Mucosa of descending colon (tissue), 3 donors: Measurements from ENCODE around the gene SNX5. TPM values are rescaled to one million over a fixed set of nuclear protein-coding genes. Genes with fewer than 3 reads are reported as not detected.

Source experiments
- ATAC-seq: fragments of 200-7000 bp; cut with Tn5 transposase; one replicate; pipeline ENCODE4 v1.9.1; 2020; ENCODE audit warnings: mild to moderate bottlenecking, moderate library complexity
- DNase-seq, 3 donors: peaks; one replicate each; pipeline ENCODE4 v3.0.0-alpha.2; 2020
- H3K36me3 ChIP-seq: fragments of 200-600 bp; one replicate; pipeline ENCODE4 v1.8.0; 2021; ENCODE audit warnings: low read depth, mild to moderate bottlenecking
- H3K4me1 ChIP-seq: fragments of 200-600 bp; one replicate; pipeline ENCODE4 v1.8.0; 2021; ENCODE audit warnings: low read depth, mild to moderate bottlenecking
- H3K4me3 ChIP-seq: fragments of 200-600 bp; one replicate; pipeline ENCODE4 v1.8.0; 2021; ENCODE audit warnings: mild to moderate bottlenecking
- H3K9me3 ChIP-seq: fragments of 200-600 bp; one replicate; pipeline ENCODE4 v1.8.0; 2021; ENCODE audit warnings: mild to moderate bottlenecking
- intact Hi-C, 2 donors: fragments of 100-400 bp; cut with DNase I in 1 of 2; cut with micrococcal nuclease in 1 of 2; formaldehyde crosslinking; loops; one replicate each; pipeline versions ENCODE4 v1.11.0 to v1.11.1; 2022; cut with DNase I, micrococcal nuclease
- long read RNA-seq, 2 donors: library from polyadenylated mRNA; unstranded; transcript quantifications; one replicate each; pipeline ENCODE4 v2.0.0, GENCODE V29; 2019 to 2021
- total RNA-seq, 3 donors: library from RNA; stranded (reverse); fragmentation: NEBNext Ultra II Directional in 2 of 3; extraction: Animal tissue kit (Norgen Biotek cat#: 25700) in 2 of 3; gene quantifications; one replicate each; pipeline versions ENCODE4 v1.2.1 to v1.2.4, GENCODE V29; 2021 to 2023
- TF ChIP-seq, protein P1 (sequence below): fragments of 200-600 bp; IDR thresholded peaks from one replicate; pipeline ENCODE4 v1.8.0; 2022; ENCODE audit warnings: antibody characterized with exemption, mild to moderate bottlenecking
- donor health status: DM: no; HTN: no; CAD: no; lungs with moderate emphysema.
- donor health status: DM: no; HTN: no; CAD: no.
- donor health status: DM: no; HTN: yes; CAD: no.

The SNX5 gene
- total RNA-seq = 100 to 1,000 TPM in 2 of 3 donors, 10 to 100 TPM in 1; 70.3 to 117 (median 105) TPM
- long read RNA-seq, donor 1, transcript SNX5-201 (13 exons, 2,270 nt) = major isoform, 54 of 71 reads
- long read RNA-seq, donor 1, partial matches to known transcripts = 5 of 71 reads
- long read RNA-seq, donor 1, other reads (novel, unspliced or antisense) = 7 of 71 reads
- long read RNA-seq, donor 2, transcript SNX5-202 (14 exons, 2,288 nt) = minor isoform, 25 of 81 reads
- long read RNA-seq, donor 2, transcript SNX5-201 (13 exons, 2,270 nt) = major isoform, 37 of 81 reads
- long read RNA-seq, donor 2, partial matches to known transcripts = 8 of 81 reads
- long read RNA-seq, donor 2, other reads (novel, unspliced or antisense) = 7 of 81 reads

DNA sequence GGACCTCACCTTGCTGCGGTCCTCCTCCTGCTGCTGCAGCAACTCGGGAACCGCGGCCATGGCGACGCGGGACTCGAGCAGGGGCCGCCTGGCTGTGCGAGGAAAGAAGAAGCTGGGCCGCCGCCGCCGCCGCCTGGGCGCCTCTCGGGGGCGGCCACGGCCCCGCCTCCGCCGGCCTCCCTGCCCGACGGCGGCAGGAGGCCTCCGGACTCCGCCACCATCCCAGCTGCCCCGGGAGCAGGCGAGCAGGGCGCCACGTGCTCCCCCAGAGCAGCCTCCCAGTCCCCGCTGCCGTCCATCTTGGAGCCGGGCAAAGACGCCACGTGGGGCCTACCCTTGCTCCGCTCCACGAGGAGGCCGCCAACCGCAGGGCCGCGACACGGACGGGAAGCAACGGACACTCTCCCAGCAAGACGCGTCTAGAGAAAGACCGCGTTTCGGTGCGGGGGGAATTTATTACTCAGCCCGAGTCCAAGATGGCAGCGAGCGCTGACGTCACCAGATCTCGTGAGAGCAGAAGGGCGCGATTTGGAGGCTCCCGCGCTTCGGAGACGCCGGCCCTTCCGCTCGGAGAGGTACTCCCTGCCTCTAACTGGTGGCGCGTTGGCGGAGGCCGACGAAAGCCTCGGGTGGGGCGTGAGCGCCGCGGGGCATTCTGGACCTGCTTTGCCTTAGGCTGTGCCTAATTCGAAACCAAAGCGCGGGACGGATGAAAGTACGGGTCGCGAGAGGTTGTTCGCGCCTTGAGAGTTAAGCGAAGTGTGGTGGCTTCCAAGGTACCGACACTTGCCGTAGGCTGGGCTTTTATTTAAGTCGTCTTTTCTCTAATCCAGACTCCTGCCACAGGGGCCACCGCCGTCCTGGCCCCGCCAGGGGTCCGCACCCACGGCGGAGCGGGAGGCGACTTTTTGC is at the start of gene SNX5, which contains the start of gene MGME1:
Gene SNX5, minus strand, starts transcription at position 429 of the 912 bp plus-strand sequence. Its CDS starts 369 bp downstream, at position 60.
Gene MGME1, plus strand, starts transcription at position 653 of the 912 bp plus-strand sequence. CDS start 842 bp downstream, outside the sequence.
- H3K9me3 ChIP-seq = no peaks in the 10 kb centered on the region
- peaks cover 32% of the 10 kb centered on the region for H3K4me1 ChIP-seq
- intact Hi-C loops = no loop called here
- TF ChIP-seq, protein P1, sequence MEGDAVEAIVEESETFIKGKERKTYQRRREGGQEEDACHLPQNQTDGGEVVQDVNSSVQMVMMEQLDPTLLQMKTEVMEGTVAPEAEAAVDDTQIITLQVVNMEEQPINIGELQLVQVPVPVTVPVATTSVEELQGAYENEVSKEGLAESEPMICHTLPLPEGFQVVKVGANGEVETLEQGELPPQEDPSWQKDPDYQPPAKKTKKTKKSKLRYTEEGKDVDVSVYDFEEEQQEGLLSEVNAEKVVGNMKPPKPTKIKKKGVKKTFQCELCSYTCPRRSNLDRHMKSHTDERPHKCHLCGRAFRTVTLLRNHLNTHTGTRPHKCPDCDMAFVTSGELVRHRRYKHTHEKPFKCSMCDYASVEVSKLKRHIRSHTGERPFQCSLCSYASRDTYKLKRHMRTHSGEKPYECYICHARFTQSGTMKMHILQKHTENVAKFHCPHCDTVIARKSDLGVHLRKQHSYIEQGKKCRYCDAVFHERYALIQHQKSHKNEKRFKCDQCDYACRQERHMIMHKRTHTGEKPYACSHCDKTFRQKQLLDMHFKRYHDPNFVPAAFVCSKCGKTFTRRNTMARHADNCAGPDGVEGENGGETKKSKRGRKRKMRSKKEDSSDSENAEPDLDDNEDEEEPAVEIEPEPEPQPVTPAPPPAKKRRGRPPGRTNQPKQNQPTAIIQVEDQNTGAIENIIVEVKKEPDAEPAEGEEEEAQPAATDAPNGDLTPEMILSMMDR = no peak
- ATAC-seq (peak; percentile 89), DNase-seq (peak; percentile 99 to 100 (median 100))
- no peaks in the 10 kb centered on the region for H3K36me3 ChIP-seq
- peak within 1 kb of the TSS; percentile 83 for H3K4me3 ChIP-seq

DNA sequence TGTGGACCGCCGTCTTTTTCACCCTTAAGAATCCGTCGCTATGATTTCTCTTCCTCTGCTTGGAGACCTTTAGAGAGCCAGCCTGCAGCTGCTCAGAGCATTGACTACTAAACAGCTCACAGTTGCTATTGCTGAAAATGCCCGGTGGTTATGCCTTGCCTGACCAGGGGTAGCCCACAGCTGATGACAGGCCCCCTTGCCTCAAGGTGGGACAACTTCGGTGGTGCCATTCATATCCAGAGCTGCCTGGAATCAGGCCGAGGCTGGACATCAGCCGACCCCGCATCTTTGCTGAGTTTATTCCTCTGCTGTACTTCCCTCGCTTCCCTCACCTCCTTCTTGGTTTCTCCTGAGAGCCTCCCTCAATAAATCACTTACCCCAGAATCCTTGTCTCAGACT is 49.5 kb upstream of the SNX5 start:
- no peak for DNase-seq
- ATAC-seq = no peak
- TF ChIP-seq, protein P1 = no peak
- H3K9me3 ChIP-seq = no peaks in the 10 kb centered on the region
- H3K4me3 ChIP-seq = no peak overlapping the region
- H3K4me1 ChIP-seq = no peaks in the 10 kb centered on the region
- intact Hi-C loops = no loop called here
- no peaks in the 10 kb centered on the region for H3K36me3 ChIP-seq

GRCh38 chr20:18016772-18017171 is 48.2 kb upstream of the SNX5 start:
- no peak for DNase-seq
- Histone ChIP-seq H3K36me3 (no peaks in the 10 kb centered on the region), H3K9me3 (no peaks in the 10 kb centered on the region), H3K4me3 (no peak overlapping the region), H3K4me1 (no peaks in the 10 kb centered on the region)
- ATAC-seq = peak; percentile 69
- TF ChIP-seq, protein P1 = no peak
- intact Hi-C loops = no loop called here

GRCh38 chr20:18014411-18014810 is 45.8 kb upstream of the SNX5 start:
- Histone ChIP-seq H3K36me3 (no peaks in the 10 kb centered on the region), H3K9me3 (no peaks in the 10 kb centered on the region), H3K4me3 (no peak overlapping the region), H3K4me1 (no peaks in the 10 kb centered on the region)
- ATAC-seq (no peak), DNase-seq (no peak)
- intact Hi-C loops = no loop called here
- TF ChIP-seq, protein P1 = no peak

DNA sequence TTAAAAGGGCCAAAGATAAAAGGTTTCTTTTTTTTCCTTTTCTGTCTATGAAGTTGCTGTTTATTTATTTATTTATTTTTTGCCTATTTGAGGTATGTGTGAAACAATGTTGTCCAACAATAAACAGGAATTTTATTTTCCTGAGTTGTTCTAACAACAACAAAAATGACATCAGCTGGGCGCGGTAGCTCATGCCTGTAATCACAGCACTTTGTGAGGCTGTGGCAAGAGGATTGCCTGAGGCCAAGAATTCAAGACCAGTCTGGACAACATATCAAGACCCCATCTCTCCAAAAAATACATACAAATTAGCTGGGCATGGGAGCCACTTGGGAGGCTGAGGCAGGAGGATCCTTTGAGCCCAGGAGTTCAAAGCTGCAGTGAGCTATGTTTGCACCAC is 44.3 kb upstream of the SNX5 start:
- Histone ChIP-seq H3K9me3 (no peaks in the 10 kb centered on the region), H3K36me3 (no peaks in the 10 kb centered on the region), H3K4me1 (no peaks in the 10 kb centered on the region), H3K4me3 (no peak overlapping the region)
- DNase-seq (no peak), ATAC-seq (no peak)
- intact Hi-C loops = no loop called here
- TF ChIP-seq, protein P1 = no peak
